DMS79 (cell line): ENCODE measurements around the gene MX1.

Source experiments
- DNase-seq: peaks from one replicate; lab custom pipeline; 2025; lab: John Stamatoyannopoulos, UW

MX1 gene

GRCh38 chr21:41491412-41491811 is 65.4 kb downstream of the MX1 start:
- no peak for DNase-seq

GRCh38 chr21:41494242-41494641 is 68.2 kb downstream of the MX1 start:
- DNase-seq = no peak

GRCh38 chr21:41497008-41497407 is 71.0 kb downstream of the MX1 start:
- no peak for DNase-seq

- DNase-seq = no peak
These were observed 71.7 kb downstream of the MX1 start for GRCh38 chr21:41497788-41498187.

- DNase-seq = no peak
These were observed 73.9 kb downstream of the MX1 start for GRCh38 chr21:41499920-41500319.

GRCh38 chr21:41500363-41500762 is 74.3 kb downstream of the MX1 start:
- DNase-seq = no peak

GRCh38 chr21:41500931-41501381 is 74.9 kb downstream of the MX1 start:
- no peak for DNase-seq

GRCh38 chr21:41501919-41502318 is 75.9 kb downstream of the MX1 start:
- DNase-seq = no peak

- no peak for DNase-seq
These were observed 77.3 kb downstream of the MX1 start for GRCh38 chr21:41503331-41503730.

GRCh38 chr21:41504030-41504429 is 78.0 kb downstream of the MX1 start:
- DNase-seq = no peak

GRCh38 chr21:41506005-41506594 is 80.1 kb downstream of the MX1 start:
- no peak for DNase-seq

- DNase-seq = no peak
These were observed 80.8 kb downstream of the MX1 start for GRCh38 chr21:41506611-41507520.

GRCh38 chr21:41507521-41508414 is 81.7 kb downstream of the MX1 start, which contains the start of gene TMPRSS2:
TSS of gene TMPRSS2 (minus strand) at chr21:41508158. CDS start at chr21:41498133, 10,025 bp downstream.
- DNase-seq = no peak

- no peak for DNase-seq
These were observed 82.5 kb downstream of the MX1 start for GRCh38 chr21:41508415-41509144.
